ENCODE results near the gene NDUFB11. TPM values are rescaled to one million over a fixed set of nuclear protein-coding genes. Genes with fewer than 3 reads are reported as not detected.

The NDUFB11 gene
- total and polyA plus RNA-seq, 3 experiments from 2014 or later: 93.5 to 169 (median 95.0) TPM

DNA sequence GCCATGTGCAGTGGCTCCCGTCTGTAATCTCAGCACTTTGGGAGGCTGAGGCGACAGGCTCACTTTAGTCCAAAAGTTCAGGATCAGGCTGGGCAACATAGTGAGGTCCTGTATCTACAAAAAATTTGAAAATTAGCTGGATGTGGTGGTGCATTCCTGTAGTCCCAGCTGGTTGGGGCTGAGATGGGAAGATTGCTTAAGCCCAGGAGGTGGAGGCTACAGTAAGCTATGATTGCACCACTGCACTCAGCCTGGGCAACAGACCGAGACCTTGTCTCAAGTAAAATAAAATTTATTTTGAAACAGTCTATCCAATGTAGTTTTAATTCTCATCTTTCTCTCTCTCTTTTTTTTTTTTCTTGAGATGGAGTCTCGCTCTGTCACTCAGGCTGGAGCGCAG lies 21.6 kb upstream of the NDUFB11 start:
- no peaks in the 10 kb centered on the region for H3K27me3 ChIP-seq (ENCODE audit: insufficient read depth, low read length, poor library complexity, severe bottlenecking)
- H3K9me3 Mint-ChIP-seq: no peaks in the 10 kb centered on the region
- H3K4me3 ChIP-seq (ENCODE audit: low read length): no peak overlapping the region
- no peaks in the 10 kb centered on the region for H3K9me3 ChIP-seq (ENCODE audit: low read length)
- no peak for DNase-seq
- H3K27me3 Mint-ChIP-seq: no peaks in the 10 kb centered on the region
- H3K4me1 Mint-ChIP-seq: peaks cover under 1 to 19% (median 3%) of the 10 kb centered on the region in 3 donors
- peaks cover 0 to 37% (median 0%) of the 10 kb centered on the region in 3 donors for H3K36me3 Mint-ChIP-seq
- H3K4me3 Mint-ChIP-seq: no peak overlapping the region
- CTCF ChIA-PET: no interaction called here
- no peaks in the 10 kb centered on the region for H3K36me3 ChIP-seq (ENCODE audit: insufficient read depth, low read length)
- H3K27ac Mint-ChIP-seq: no peak overlapping the region
- no peak overlapping the region for H3K27ac ChIP-seq (ENCODE audit: low read depth, low read length)
- POLR2A ChIA-PET: no interaction called here
- no peaks in the 10 kb centered on the region for H3K4me1 ChIP-seq (ENCODE audit: insufficient read depth, low read length)

DNA sequence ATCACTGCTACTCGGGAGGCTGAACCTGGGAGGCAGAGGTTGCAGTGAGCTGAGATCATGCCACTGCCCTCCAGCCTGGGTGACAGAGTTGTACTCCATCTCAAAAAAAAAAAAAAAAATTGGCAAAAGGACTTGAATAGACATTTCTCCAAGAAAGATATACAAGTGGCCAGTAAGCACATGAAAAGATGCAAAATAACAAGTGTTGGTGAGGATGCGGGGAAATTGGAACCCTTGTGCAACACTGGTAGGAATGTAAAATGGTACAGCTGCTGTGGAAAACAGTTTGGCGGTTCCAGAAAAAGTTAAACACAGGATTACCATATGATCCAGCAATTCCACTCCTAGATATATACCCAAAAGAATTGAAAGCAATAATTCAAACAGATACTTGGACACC lies 19.9 kb upstream of the NDUFB11 start:
- POLR2A ChIA-PET: no interaction called here
- H3K4me1 Mint-ChIP-seq: peaks cover 7 to 31% (median 11%) of the 10 kb centered on the region in 3 donors
- CTCF ChIA-PET: interaction anchor here (0.7 kb wide), 1 partner anchor 19 kb away, joined by 3 read pairs; the partner anchor contains the start of gene RBM10

DNA sequence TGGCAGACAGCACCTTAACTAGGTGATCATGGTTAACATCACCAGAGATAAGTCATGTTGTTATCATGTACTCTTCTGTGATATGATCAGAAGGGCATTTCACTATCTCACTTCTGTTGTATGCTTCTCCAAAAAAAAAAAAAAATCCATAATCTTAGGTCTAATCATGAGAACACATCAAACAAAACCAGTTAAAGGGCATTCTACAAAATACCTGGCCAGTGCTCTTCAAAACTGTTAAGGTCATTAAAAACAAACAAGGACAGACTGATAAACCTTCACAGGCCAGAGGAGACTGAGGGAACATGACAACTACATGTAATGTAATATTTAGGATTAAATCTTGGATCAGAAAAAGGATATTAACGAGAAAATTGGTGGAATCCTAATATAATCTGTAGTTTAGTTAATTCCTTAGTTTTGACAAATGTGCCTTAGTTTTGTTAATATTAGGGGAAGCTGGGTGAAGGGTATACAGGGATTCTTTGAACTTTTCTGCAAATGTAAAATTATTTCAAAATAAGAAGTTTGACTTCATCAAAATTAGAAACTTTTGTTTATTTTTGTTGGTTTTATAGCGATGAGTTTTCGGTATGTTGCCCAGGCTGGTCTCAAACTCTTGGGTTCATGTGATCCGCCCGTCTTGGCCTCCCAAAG lies 18.6 kb upstream of the NDUFB11 start:
- Histone ChIP-seq H3K27me3 (ENCODE audit: insufficient read depth, low read length, poor library complexity, severe bottlenecking) (no peaks in the 10 kb centered on the region), H3K36me3 (ENCODE audit: insufficient read depth, low read length) (no peaks in the 10 kb centered on the region), H3K9me3 (ENCODE audit: low read length) (no peaks in the 10 kb centered on the region), H3K4me3 (ENCODE audit: low read length) (no peak overlapping the region), H3K4me1 (ENCODE audit: insufficient read depth, low read length) (no peaks in the 10 kb centered on the region), H3K27ac (ENCODE audit: low read depth, low read length) (no peak overlapping the region)
- peak overlapping the region in 1 of 8 donors; percentile 41 for H3K27ac Mint-ChIP-seq
- H3K9me3 Mint-ChIP-seq: no peaks in the 10 kb centered on the region
- POLR2A ChIA-PET: no interaction called here
- no peak for DNase-seq
- H3K27me3 Mint-ChIP-seq: peaks cover 0 to 1% of the 10 kb centered on the region in 2 donors
- no peak overlapping the region for H3K4me3 Mint-ChIP-seq
- H3K4me1 Mint-ChIP-seq: peaks cover 6 to 27% (median 11%) of the 10 kb centered on the region in 3 donors
- CTCF ChIA-PET: no interaction called here
- H3K36me3 Mint-ChIP-seq: peaks cover 0 to 29% (median 0%) of the 10 kb centered on the region in 3 donors

More for the DNA sequence above, 19.9 kb upstream of the NDUFB11 start:
- Histone ChIP-seq H3K4me1 (ENCODE audit: insufficient read depth, low read length) (no peaks in the 10 kb centered on the region), H3K4me3 (ENCODE audit: low read length) (no peak overlapping the region), H3K27ac (ENCODE audit: low read depth, low read length) (no peak overlapping the region), H3K9me3 (ENCODE audit: low read length) (no peaks in the 10 kb centered on the region), H3K27me3 (ENCODE audit: insufficient read depth, low read length, poor library complexity, severe bottlenecking) (no peaks in the 10 kb centered on the region), H3K36me3 (ENCODE audit: insufficient read depth, low read length) (no peaks in the 10 kb centered on the region)
- Mint-ChIP-seq H3K4me3 (no peak overlapping the region), H3K27me3 (peaks cover 0 to 1% of the 10 kb centered on the region in 2 donors), H3K9me3 (no peaks in the 10 kb centered on the region), H3K36me3 (peaks cover 0 to 34% (median 0%) of the 10 kb centered on the region in 3 donors), H3K27ac (peak overlapping the region in 2 of 8 donors; percentile 21 to 48)
- DNase-seq: no peak

DNA sequence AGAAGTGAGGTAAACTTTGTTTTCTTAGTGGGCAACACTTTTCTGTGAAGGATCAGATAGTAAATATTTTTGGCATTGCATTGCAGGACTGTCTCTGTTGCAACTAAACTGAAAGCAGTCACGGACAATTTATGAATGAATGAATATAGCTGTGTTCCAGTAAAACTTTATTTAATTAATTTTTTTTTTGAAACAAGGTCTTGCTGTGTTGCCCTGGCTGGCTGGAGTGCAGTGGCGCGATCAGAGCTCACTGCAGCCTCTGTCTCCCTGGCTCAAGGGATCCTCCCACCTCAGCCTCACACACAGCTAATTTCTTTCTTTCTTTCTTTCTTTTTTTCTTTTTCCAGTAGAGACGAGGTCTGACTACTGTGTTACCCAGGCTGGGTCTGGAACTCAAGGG lies 16.3 kb upstream of the NDUFB11 start:
- H3K36me3 Mint-ChIP-seq: peaks cover 0 to 49% (median 0%) of the 10 kb centered on the region in 3 donors
- H3K27me3 ChIP-seq (ENCODE audit: insufficient read depth, low read length, poor library complexity, severe bottlenecking): no peaks in the 10 kb centered on the region
- no peaks in the 10 kb centered on the region for H3K4me1 ChIP-seq (ENCODE audit: insufficient read depth, low read length)
- H3K9me3 Mint-ChIP-seq: no peaks in the 10 kb centered on the region
- H3K9me3 ChIP-seq (ENCODE audit: low read length): no peaks in the 10 kb centered on the region
- H3K27ac Mint-ChIP-seq: no peak overlapping the region
- H3K4me3 Mint-ChIP-seq: no peak overlapping the region
- DNase-seq: no peak
- no peak overlapping the region for H3K27ac ChIP-seq (ENCODE audit: low read depth, low read length)
- H3K36me3 ChIP-seq (ENCODE audit: insufficient read depth, low read length): no peaks in the 10 kb centered on the region
- peaks cover 0 to 2% of the 10 kb centered on the region in 2 donors for H3K27me3 Mint-ChIP-seq
- CTCF ChIA-PET: no interaction called here
- POLR2A ChIA-PET: no interaction called here
- peaks cover 9 to 23% (median 11%) of the 10 kb centered on the region in 3 donors for H3K4me1 Mint-ChIP-seq
- no peak overlapping the region for H3K4me3 ChIP-seq (ENCODE audit: low read length)

DNA sequence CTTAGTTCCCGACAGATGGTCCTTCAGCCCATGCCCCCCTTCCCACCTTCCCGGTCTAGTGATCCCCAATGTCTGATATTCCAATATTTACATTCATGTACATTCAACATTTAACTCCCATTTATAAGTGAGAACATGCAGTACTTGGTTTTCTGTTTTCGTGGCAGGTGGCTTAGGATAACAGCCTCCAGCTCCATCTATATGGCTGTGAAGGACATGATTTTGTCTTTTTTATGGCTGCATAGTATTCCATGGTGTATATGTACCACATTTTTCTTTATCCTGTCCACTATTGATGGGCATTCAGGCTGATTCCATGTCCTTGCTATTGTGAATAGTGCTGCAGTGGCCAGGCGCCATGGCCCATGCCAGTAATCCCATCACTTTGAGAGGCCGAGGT lies 14.3 kb upstream of the NDUFB11 start:
- CTCF ChIA-PET: interaction anchor here (1.4 kb wide), 1 partner anchor 14 kb away, joined by 4 read pairs; the partner anchor contains the start of genes NDUFB11 and RBM10
- no peak overlapping the region for H3K27ac Mint-ChIP-seq
- peaks cover 9 to 18% (median 11%) of the 10 kb centered on the region in 3 donors for H3K4me1 Mint-ChIP-seq
- no peaks in the 10 kb centered on the region for H3K9me3 ChIP-seq (ENCODE audit: low read length)
- H3K27ac ChIP-seq (ENCODE audit: low read depth, low read length): no peak overlapping the region
- no peak for DNase-seq
- H3K27me3 ChIP-seq (ENCODE audit: insufficient read depth, low read length, poor library complexity, severe bottlenecking): no peaks in the 10 kb centered on the region
- POLR2A ChIA-PET: interaction anchor here (1.0 kb wide), 1 partner anchor 13 kb away, joined by 4 read pairs; the partner anchor contains the start of gene RBM10
- no peak overlapping the region for H3K4me3 Mint-ChIP-seq
- H3K36me3 ChIP-seq (ENCODE audit: insufficient read depth, low read length): no peaks in the 10 kb centered on the region
- H3K36me3 Mint-ChIP-seq: peaks cover 0 to 47% (median 0%) of the 10 kb centered on the region in 3 donors
- H3K4me1 ChIP-seq (ENCODE audit: insufficient read depth, low read length): no peaks in the 10 kb centered on the region
- H3K27me3 Mint-ChIP-seq: peaks cover 0 to 2% of the 10 kb centered on the region in 2 donors
- no peaks in the 10 kb centered on the region for H3K9me3 Mint-ChIP-seq
- H3K4me3 ChIP-seq (ENCODE audit: low read length): no peak overlapping the region

DNA sequence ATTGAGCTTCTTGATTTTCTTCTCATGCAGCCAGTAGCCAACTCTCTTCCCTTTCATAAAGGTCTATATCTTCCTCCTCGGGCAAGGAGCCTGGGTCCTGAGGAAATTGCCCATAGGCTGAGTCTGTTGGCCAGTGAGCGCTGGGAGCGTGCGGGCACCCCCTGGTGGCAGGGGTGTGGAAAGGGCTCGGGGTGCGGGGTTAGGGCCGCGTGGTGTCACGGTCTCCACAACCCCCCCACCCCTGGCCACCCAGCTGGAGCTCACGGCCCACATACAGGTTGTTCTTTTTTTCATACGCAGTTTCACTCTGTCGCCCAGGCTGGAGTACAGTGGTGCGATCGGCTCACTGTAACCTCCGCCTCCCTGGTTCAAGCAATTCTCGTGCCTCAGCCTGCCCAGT lies 13.6 kb upstream of the NDUFB11 start:
- Mint-ChIP-seq H3K4me3 (no peak overlapping the region), H3K27me3 (peaks cover 0 to 2% of the 10 kb centered on the region in 2 donors), H3K27ac (no peak overlapping the region), H3K36me3 (peaks cover 0 to 52% (median 0%) of the 10 kb centered on the region in 3 donors), H3K9me3 (no peaks in the 10 kb centered on the region), H3K4me1 (peaks cover 10 to 18% (median 13%) of the 10 kb centered on the region in 3 donors)
- ChIA-PET CTCF (interaction anchor here (1.4 kb wide), 1 partner anchor 13 kb away, joined by 4 read pairs; the partner anchor contains the start of genes NDUFB11 and RBM10), POLR2A (interaction anchor here (1.0 kb wide), 1 partner anchor 13 kb away, joined by 4 read pairs; the partner anchor contains the start of gene RBM10)
- Histone ChIP-seq H3K4me3 (ENCODE audit: low read length) (no peak overlapping the region), H3K36me3 (ENCODE audit: insufficient read depth, low read length) (no peaks in the 10 kb centered on the region), H3K4me1 (ENCODE audit: insufficient read depth, low read length) (no peaks in the 10 kb centered on the region), H3K9me3 (ENCODE audit: low read length) (no peaks in the 10 kb centered on the region), H3K27me3 (ENCODE audit: insufficient read depth, low read length, poor library complexity, severe bottlenecking) (no peaks in the 10 kb centered on the region), H3K27ac (ENCODE audit: low read depth, low read length) (no peak overlapping the region)
- DNase-seq: no peak

DNA sequence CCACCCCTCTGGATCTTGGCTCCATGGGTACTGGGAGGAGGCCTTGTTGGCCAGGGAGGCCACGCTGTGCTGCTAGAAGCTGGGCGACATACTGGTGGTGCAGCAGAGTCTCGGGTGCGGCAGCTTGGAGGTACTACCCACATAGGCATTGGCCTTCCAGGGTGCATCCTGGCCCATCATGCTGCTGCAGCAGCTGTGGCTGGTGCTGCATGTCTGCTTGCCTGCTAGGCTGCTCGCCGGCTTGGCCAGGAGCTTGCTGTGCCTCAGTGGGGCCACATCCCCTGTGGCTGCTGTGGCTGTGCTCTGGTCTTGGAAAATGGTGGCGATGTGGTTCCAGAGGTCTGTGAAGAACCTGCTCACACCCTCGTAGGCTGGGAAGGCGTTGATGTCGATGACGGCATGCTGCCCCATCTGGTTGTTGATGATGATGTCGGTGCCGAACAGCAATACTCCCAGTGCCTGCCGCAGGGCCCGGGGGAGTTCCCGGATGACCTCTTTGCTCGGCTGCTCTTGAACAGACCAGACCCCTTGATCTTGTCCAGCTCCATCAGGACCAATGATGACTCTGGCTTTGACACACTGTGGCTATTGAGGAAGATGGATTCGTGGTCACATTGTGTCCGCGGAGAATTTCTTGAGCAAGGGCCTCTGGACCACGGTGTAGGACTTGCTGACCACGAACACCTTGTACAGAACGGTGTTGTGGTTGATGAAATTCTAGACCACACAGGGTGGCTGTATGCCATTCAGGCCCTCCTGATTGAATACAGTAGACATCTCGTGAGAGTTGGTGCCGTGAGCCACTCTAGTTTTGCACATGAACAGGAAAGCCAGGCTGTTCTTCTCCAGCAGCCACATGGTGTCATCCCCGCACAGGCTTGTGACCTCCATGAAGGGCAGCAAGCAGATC lies 12.4 kb upstream of the NDUFB11 start:
- Histone ChIP-seq H3K27me3 (ENCODE audit: insufficient read depth, low read length, poor library complexity, severe bottlenecking) (no peaks in the 10 kb centered on the region), H3K27ac (ENCODE audit: low read depth, low read length) (no peak overlapping the region), H3K4me1 (ENCODE audit: insufficient read depth, low read length) (no peaks in the 10 kb centered on the region), H3K36me3 (ENCODE audit: insufficient read depth, low read length) (no peaks in the 10 kb centered on the region), H3K9me3 (ENCODE audit: low read length) (no peaks in the 10 kb centered on the region), H3K4me3 (ENCODE audit: low read length) (no peak overlapping the region)
- no peak for DNase-seq
- Mint-ChIP-seq H3K27ac (no peak overlapping the region), H3K36me3 (peaks cover 0 to 49% (median 0%) of the 10 kb centered on the region in 3 donors), H3K9me3 (no peaks in the 10 kb centered on the region), H3K27me3 (peaks cover 0 to 2% of the 10 kb centered on the region in 2 donors), H3K4me1 (peaks cover 8 to 19% (median 16%) of the 10 kb centered on the region in 3 donors), H3K4me3 (no peak overlapping the region)
- ChIA-PET CTCF (no interaction called here), POLR2A (interaction anchor here (0.7 kb wide), 1 partner anchor 12 kb away, joined by 4 read pairs; the partner anchor contains the start of gene NDUFB11)
